ENCODE results near the gene VPS8.

DNA sequence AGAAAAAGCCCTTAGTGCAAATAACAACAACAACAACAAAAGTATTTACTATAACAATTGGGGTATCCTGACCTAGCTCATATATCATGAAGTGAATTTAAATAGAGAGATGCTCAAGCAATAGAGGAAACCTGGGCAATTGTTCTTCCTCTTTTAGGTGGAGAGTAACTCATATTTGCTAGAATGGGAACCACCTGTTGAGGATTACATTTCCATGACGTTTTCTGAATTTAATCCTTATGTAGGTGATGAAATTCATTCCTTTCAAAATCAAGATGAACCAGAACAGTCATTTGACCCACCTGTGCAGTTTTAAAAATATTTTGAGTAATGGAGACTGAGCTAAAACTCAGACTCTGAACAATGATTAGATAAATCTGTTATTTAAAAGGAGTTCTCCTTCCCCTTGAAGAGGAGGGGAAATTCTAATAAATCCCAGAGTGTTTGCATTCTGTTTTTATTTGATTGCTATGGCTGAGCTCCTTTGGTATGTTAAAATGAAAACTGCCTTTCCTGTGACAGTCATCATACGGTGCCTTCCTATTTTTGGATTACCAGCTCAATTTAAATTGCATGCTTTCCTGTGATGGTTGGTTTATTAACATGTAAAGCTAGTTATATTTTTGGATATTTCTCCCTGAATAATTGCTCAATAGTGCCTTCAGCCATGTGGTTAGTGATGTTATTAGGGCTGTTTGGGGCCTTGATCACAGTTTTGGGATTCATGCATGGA is 24.3 kb downstream of the VPS8 start:
- TF ChIP-seq, protein P1, sequence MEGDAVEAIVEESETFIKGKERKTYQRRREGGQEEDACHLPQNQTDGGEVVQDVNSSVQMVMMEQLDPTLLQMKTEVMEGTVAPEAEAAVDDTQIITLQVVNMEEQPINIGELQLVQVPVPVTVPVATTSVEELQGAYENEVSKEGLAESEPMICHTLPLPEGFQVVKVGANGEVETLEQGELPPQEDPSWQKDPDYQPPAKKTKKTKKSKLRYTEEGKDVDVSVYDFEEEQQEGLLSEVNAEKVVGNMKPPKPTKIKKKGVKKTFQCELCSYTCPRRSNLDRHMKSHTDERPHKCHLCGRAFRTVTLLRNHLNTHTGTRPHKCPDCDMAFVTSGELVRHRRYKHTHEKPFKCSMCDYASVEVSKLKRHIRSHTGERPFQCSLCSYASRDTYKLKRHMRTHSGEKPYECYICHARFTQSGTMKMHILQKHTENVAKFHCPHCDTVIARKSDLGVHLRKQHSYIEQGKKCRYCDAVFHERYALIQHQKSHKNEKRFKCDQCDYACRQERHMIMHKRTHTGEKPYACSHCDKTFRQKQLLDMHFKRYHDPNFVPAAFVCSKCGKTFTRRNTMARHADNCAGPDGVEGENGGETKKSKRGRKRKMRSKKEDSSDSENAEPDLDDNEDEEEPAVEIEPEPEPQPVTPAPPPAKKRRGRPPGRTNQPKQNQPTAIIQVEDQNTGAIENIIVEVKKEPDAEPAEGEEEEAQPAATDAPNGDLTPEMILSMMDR (IDR thresholded peaks at IDR 0.05; ENCODE audit: low read length): no peak
- TF ChIP-seq EZH2 (IDR thresholded peaks at IDR 0.05; ENCODE audit: borderline replicate concordance, low read length): no peak

Data from OCI-LY1 (cell line).